ENCODE measurements around the gene NACA.
"Not testable (repeated sequence)": the region's sequence is repeated elsewhere in the genome, so short reads cannot be mapped to it uniquely, and the experiment has no call there.

Gene NACA

GRCh38 chr12:56724972-56725722 lies at the start of gene NACA:
Gene NACA, minus strand, starts transcription at chr12:56725299. Its CDS starts 778 bp downstream, at chr12:56724521.
- peak; percentile 98 for DNase-seq

- no peak for DNase-seq
Observed at GRCh38 chr12:56773113-56773512, 48.0 kb upstream of the NACA start.

GRCh38 chr12:56772625-56773024 lies 47.5 kb upstream of the NACA start:
- no peak for DNase-seq

- DNase-seq, result no peak
Observed at GRCh38 chr12:56769868-56770267, 44.8 kb upstream of the NACA start.

- DNase-seq, result peak in 1 of 2 experiments; percentile 11
Observed at GRCh38 chr12:56768424-56768823, 43.3 kb upstream of the NACA start.

GRCh38 chr12:56766535-56766934 lies 41.4 kb upstream of the NACA start:
- no peak for DNase-seq

- DNase-seq, result no peak
Observed at GRCh38 chr12:56763753-56764657, 38.9 kb upstream of the NACA start.

- DNase-seq, result no peak
Observed at GRCh38 chr12:56761812-56762211, 36.7 kb upstream of the NACA start.

GRCh38 chr12:56760460-56760859 lies 35.4 kb upstream of the NACA start:
- DNase-seq, result no peak

- no peak for DNase-seq
Observed at GRCh38 chr12:56759263-56759908, 34.3 kb upstream of the NACA start.

GRCh38 chr12:56758728-56759262 lies 33.7 kb upstream of the NACA start:
- DNase-seq, result no peak

GRCh38 chr12:56757971-56758370 lies 32.9 kb upstream of the NACA start:
- DNase-seq, result not testable (repeated sequence)

- DNase-seq, result no peak
Observed at GRCh38 chr12:56753566-56753965, 28.5 kb upstream of the NACA start.

GRCh38 chr12:56751712-56752598 lies 26.9 kb upstream of the NACA start, which contains the start of gene PRIM1:
Gene PRIM1, minus strand, starts transcription at chr12:56752323. Its CDS starts 25 bp downstream, at chr12:56752298.
- peak; percentile 85 to 90 for DNase-seq

- not testable (repeated sequence) for DNase-seq
Observed at GRCh38 chr12:56750596-56750995, 25.5 kb upstream of the NACA start.

GRCh38 chr12:56749853-56750252 lies 24.8 kb upstream of the NACA start:
- no peak for DNase-seq

- no peak for DNase-seq
Observed at GRCh38 chr12:56749359-56749758, 24.3 kb upstream of the NACA start.

GRCh38 chr12:56728139-56728861 lies 3.2 kb upstream of the NACA start:
- DNase-seq, result no peak

- DNase-seq, result not testable (repeated sequence)
Observed at GRCh38 chr12:56726196-56726675, 1.1 kb upstream of the NACA start.

- DNase-seq, result no peak
Observed at GRCh38 chr12:56725723-56726102, 614 bp upstream of the NACA start.

- DNase-seq, result no peak
Observed at GRCh38 chr12:56724701-56724971, 463 bp downstream of the NACA start.

Measured in SHP77 (cell line).